ENCODE data around the gene HOXA7.

HOXA7 gene

DNA sequence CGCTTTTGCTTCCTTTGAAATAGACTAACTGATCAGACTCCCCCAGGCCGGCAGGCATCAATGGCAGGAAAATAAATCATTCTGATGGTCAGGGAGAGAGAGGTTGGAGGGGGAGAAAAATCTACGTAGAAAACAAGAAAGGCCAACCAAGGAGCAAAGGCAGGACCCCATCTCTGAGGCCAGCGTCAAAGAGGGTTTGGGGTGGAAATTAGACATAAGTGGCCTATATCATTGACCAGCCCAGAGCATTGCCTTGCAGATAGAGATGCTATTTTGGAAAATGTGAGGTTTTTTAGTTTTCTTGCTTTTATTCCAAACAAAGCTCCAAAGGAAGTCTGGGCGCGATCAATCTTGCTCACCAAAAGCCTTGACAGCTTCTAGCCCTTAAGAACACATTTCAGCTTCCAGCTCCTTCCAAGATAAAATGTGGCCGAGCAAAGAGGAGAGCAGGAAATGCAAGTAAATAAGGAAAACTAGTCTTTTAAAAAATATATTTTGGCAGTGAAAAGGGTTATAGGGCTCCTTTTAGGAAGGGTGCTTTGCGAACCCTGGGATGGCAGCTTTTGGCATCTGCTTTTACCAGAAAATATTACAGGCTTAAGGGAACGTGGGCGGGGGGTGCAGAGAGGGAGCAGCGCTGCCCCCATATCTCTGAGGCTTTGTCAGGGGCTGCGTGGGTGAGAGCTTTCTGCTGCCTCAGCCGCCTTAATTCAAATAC is 52.0 kb downstream of the HOXA7 start:
- in situ Hi-C loops (cut with HindIII; ENCODE audit: low pct_ligation_motif_present, low sequenced_read_pairs): no loop called here
- Histone ChIP-seq H3K27me3 (replicated peaks) (peaks cover 97% of the 10 kb centered on the region), H3K27ac (no peak overlapping the region), H3K36me3 (replicated peaks) (no peaks in the 10 kb centered on the region), H3K4me3 (ENCODE audit: low read depth, low read length) (no peak overlapping the region)
- no peak for DNase-seq
- TF ChIP-seq, protein P1, sequence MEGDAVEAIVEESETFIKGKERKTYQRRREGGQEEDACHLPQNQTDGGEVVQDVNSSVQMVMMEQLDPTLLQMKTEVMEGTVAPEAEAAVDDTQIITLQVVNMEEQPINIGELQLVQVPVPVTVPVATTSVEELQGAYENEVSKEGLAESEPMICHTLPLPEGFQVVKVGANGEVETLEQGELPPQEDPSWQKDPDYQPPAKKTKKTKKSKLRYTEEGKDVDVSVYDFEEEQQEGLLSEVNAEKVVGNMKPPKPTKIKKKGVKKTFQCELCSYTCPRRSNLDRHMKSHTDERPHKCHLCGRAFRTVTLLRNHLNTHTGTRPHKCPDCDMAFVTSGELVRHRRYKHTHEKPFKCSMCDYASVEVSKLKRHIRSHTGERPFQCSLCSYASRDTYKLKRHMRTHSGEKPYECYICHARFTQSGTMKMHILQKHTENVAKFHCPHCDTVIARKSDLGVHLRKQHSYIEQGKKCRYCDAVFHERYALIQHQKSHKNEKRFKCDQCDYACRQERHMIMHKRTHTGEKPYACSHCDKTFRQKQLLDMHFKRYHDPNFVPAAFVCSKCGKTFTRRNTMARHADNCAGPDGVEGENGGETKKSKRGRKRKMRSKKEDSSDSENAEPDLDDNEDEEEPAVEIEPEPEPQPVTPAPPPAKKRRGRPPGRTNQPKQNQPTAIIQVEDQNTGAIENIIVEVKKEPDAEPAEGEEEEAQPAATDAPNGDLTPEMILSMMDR (IDR thresholded peaks at IDR 0.05; ENCODE audit: low read depth, low read length, missing control alignments): no peak

All from brain microvascular endothelial cell (primary cell).